GM19043 (cell line): ENCODE results near the gene MID1.
"Not testable (repeated sequence)": the region's sequence is repeated elsewhere in the genome, so short reads cannot be mapped to it uniquely, and the experiment has no call there.

Experiments used
- ATAC-seq: cut with Tn5 transposase; IDR thresholded peaks from one replicate; pipeline ENCODE4 v1.9.1; 2021; ENCODE audit warnings: low read depth; ENCODE audit not compliant: unreplicated experiment

Gene MID1

GRCh38 chrX:10618961-10619360 is 1.4 kb downstream of the MID1 start:
- ATAC-seq, result no peak

GRCh38 chrX:10617999-10618351 is 2.4 kb downstream of the MID1 start:
- ATAC-seq, result no peak

- ATAC-seq, result no peak
These were observed 3.0 kb downstream of the MID1 start for GRCh38 chrX:10617186-10617998.

GRCh38 chrX:10615931-10616774 is 4.2 kb downstream of the MID1 start:
- ATAC-seq, result no peak

GRCh38 chrX:10612215-10612614 is 8.2 kb downstream of the MID1 start:
- no peak for ATAC-seq

- ATAC-seq, result no peak
These were observed 8.8 kb downstream of the MID1 start for GRCh38 chrX:10611441-10612090.

- no peak for ATAC-seq
These were observed 12.3 kb downstream of the MID1 start for GRCh38 chrX:10608099-10608498.

GRCh38 chrX:10607233-10607632 is 13.2 kb downstream of the MID1 start:
- ATAC-seq, result no peak

GRCh38 chrX:10603612-10604011 is 16.8 kb downstream of the MID1 start:
- ATAC-seq, result no peak

GRCh38 chrX:10602646-10603045 is 17.7 kb downstream of the MID1 start:
- ATAC-seq, result no peak

- no peak for ATAC-seq
These were observed 19.9 kb downstream of the MID1 start for GRCh38 chrX:10600479-10600878.

- no peak for ATAC-seq
These were observed 21.8 kb downstream of the MID1 start for GRCh38 chrX:10598540-10598939.

GRCh38 chrX:10597871-10598270 is 22.5 kb downstream of the MID1 start:
- no peak for ATAC-seq

- no peak for ATAC-seq
These were observed 28.7 kb downstream of the MID1 start for GRCh38 chrX:10591363-10592335.

GRCh38 chrX:10589787-10590186 is 30.6 kb downstream of the MID1 start:
- ATAC-seq, result not testable (repeated sequence)

- no peak for ATAC-seq
These were observed 31.3 kb downstream of the MID1 start for GRCh38 chrX:10589098-10589497.

GRCh38 chrX:10584882-10585281 is 35.5 kb downstream of the MID1 start:
- not testable (repeated sequence) for ATAC-seq

- no peak for ATAC-seq
These were observed 37.4 kb downstream of the MID1 start for GRCh38 chrX:10582945-10583344.

- no peak for ATAC-seq
These were observed 38.1 kb downstream of the MID1 start for GRCh38 chrX:10582215-10582733.
